ENCODE measurements around the gene SMS. TPM values are rescaled to one million over a fixed set of nuclear protein-coding genes. Genes with fewer than 3 reads are reported as not detected.

SMS gene
- total RNA-seq (2014; rRNA removed; shearing (Covaris generic)), result 168 and 185 TPM in 2 replicates
- polyA plus RNA-seq (2016; fragmentation: Nextera tagmentation; extraction: Ambion mirVana), result 246 and 274 TPM in 2 replicates
- long read RNA-seq, transcript SMS-202 (11 exons, 1,837 nt), result major isoform, 163 of 190 reads
- long read RNA-seq, partial matches to known transcripts, result 23 of 190 reads
- long read RNA-seq, other reads (novel, unspliced or antisense), result 4 of 190 reads

DNA sequence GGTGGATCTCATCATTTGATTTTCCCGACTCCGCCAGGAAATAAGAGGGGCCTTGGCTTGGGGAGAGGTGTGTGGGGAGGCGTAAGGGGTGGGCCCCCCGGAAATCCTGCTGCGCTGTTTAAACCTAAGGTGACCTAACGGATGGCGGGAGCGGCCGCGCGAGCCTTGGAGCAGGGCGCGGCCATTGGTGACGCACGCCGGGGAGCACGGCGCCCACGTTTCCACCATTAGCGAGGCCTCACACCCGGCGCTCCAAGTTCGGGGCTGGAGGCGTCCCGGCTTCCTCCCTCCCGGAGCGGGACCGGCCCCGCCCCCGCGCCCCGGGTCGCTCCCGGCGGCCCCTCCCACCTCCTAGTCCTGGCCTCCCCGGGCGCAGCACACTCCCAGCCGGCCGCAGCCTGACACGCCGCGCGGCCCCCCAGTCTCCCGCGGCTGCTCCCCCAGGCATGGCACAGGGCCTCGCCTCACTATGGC, at the start of gene SMS:
Gene SMS (plus strand): TSS at position 354 of the 474 bp plus-strand sequence. CDS start 116 bp downstream, at position 470.
- Histone ChIP-seq H3K27ac (ENCODE audit: low read depth) (no peak within 1 kb of the TSS), H3F3A (replicated peaks; ENCODE audit: low read depth) (no peaks in the 10 kb centered on the region), H3K27me3 (ENCODE audit: insufficient read depth) (no peaks in the 10 kb centered on the region), H3K4me2 (peak within 1 kb of the TSS; percentile 82), H3K9me2 (ENCODE audit: insufficient read depth) (no peaks in the 10 kb centered on the region), H4K20me1 (replicated peaks; ENCODE audit: insufficient read depth) (peaks cover 5% of the 10 kb centered on the region; the same call in 1 of the 2 replicates), H2AFZ (no peak within 1 kb of the TSS; the same call in 1 of the 2 replicates), H3K36me3 (ENCODE audit: insufficient read depth) (no peaks in the 10 kb centered on the region), H3K4me3 (peak within 1 kb of the TSS; percentile 64), H3K79me2 (replicated peaks; ENCODE audit: insufficient read depth) (peaks cover 43% of the 10 kb centered on the region), H3K4me1 (ENCODE audit: insufficient read depth) (peaks cover 21% of the 10 kb centered on the region)
- no peaks in the 10 kb centered on the region; the same call in 2 of the 3 replicates for H3K9me3 Mint-ChIP-seq
- ATAC-seq (peak; percentile 65), DNase-seq (ENCODE audit: low spot score) (peak; percentile 74)
- peaks cover 11% of the 10 kb centered on the region for H3K36me3 Mint-ChIP-seq (ENCODE audit: low read depth)
- peak within 1 kb of the TSS; percentile 65; the same call in 1 of the 2 replicates for H3K27ac Mint-ChIP-seq
- H3K4me1 Mint-ChIP-seq, result peaks cover 34% of the 10 kb centered on the region
- H3K4me3 Mint-ChIP-seq, result peak within 1 kb of the TSS; percentile 85
- TF ChIP-seq ZNF331 (CRISPR knock-in tag; IDR thresholded peaks at IDR 0.05; ENCODE audit: low read depth) (no peak), JUNB (IDR thresholded peaks at IDR 0.05; ENCODE audit: unreplicated experiment) (no peak), POLR2AphosphoS5 (IDR thresholded peaks at IDR 0.05; ENCODE audit: low read depth) (peak; percentile 62; the same call in 1 of the 2 replicates)
- peaks cover 2% of the 10 kb centered on the region for H3K27me3 Mint-ChIP-seq (ENCODE audit: insufficient read depth, low read depth, poor library complexity)

DNA sequence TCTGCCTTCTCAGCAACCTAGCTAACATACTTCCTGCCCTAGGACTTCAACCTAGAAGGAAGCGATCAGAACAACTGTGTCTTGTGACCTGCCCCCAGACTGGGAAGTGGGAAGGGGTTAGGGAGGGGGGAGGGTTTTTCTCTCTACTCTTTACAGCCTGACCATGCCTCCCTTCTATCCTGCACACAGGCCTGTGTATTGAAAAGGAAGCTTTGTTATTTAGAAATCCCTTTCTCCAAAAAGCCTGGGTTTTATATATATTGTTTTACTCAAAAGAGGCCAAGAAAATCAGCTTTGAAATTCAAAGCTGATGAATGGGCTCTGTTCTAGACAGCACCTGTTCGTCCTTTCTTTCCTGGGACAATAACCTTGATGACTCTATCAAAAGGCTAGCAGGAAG, 35.2 kb upstream of the SMS start:
- Mint-ChIP-seq H3K27me3 (ENCODE audit: insufficient read depth, low read depth, poor library complexity) (no peaks in the 10 kb centered on the region), H3K27ac (peak overlapping the region; percentile 93), H3K36me3 (ENCODE audit: low read depth) (no peaks in the 10 kb centered on the region), H3K4me1 (peaks cover 23% of the 10 kb centered on the region), H3K9me3 (no peaks in the 10 kb centered on the region), H3K4me3 (no peak overlapping the region)
- Histone ChIP-seq H4K20me1 (replicated peaks; ENCODE audit: insufficient read depth) (no peaks in the 10 kb centered on the region), H3K4me2 (no peak overlapping the region; the same call in 1 of the 2 replicates), H3K4me1 (ENCODE audit: insufficient read depth) (peaks cover 18% of the 10 kb centered on the region), H3K36me3 (ENCODE audit: insufficient read depth) (no peaks in the 10 kb centered on the region), H3K9me2 (ENCODE audit: insufficient read depth) (no peaks in the 10 kb centered on the region), H3K27ac (ENCODE audit: low read depth) (peak overlapping the region; percentile 36; the same call in 1 of the 2 replicates), H2AFZ (no peak overlapping the region), H3K79me2 (replicated peaks; ENCODE audit: insufficient read depth) (no peaks in the 10 kb centered on the region), H3K4me3 (no peak overlapping the region), H3F3A (replicated peaks; ENCODE audit: low read depth) (no peaks in the 10 kb centered on the region), H3K27me3 (ENCODE audit: insufficient read depth) (no peaks in the 10 kb centered on the region)
- DNase-seq (ENCODE audit: low spot score) (peak; percentile 47), ATAC-seq (peak; percentile 74)
- no peak for TF ChIP-seq JUNB (IDR thresholded peaks at IDR 0.05; ENCODE audit: unreplicated experiment)
- TF ChIP-seq EZH2phosphoT487 (IDR thresholded peaks at IDR 0.05; ENCODE audit: unreplicated experiment), result no peak
- TF ChIP-seq ZNF114 (CRISPR knock-in tag; IDR thresholded peaks at IDR 0.05), result no peak
- no peak for TF ChIP-seq POLR2AphosphoS5 (IDR thresholded peaks at IDR 0.05; ENCODE audit: low read depth)
- TF ChIP-seq NANOG (IDR thresholded peaks at IDR 0.05; ENCODE audit: borderline replicate concordance), result no peak
- TF ChIP-seq STAT1 (IDR thresholded peaks at IDR 0.05; ENCODE audit: unreplicated experiment), result no peak
- TF ChIP-seq, protein P1, sequence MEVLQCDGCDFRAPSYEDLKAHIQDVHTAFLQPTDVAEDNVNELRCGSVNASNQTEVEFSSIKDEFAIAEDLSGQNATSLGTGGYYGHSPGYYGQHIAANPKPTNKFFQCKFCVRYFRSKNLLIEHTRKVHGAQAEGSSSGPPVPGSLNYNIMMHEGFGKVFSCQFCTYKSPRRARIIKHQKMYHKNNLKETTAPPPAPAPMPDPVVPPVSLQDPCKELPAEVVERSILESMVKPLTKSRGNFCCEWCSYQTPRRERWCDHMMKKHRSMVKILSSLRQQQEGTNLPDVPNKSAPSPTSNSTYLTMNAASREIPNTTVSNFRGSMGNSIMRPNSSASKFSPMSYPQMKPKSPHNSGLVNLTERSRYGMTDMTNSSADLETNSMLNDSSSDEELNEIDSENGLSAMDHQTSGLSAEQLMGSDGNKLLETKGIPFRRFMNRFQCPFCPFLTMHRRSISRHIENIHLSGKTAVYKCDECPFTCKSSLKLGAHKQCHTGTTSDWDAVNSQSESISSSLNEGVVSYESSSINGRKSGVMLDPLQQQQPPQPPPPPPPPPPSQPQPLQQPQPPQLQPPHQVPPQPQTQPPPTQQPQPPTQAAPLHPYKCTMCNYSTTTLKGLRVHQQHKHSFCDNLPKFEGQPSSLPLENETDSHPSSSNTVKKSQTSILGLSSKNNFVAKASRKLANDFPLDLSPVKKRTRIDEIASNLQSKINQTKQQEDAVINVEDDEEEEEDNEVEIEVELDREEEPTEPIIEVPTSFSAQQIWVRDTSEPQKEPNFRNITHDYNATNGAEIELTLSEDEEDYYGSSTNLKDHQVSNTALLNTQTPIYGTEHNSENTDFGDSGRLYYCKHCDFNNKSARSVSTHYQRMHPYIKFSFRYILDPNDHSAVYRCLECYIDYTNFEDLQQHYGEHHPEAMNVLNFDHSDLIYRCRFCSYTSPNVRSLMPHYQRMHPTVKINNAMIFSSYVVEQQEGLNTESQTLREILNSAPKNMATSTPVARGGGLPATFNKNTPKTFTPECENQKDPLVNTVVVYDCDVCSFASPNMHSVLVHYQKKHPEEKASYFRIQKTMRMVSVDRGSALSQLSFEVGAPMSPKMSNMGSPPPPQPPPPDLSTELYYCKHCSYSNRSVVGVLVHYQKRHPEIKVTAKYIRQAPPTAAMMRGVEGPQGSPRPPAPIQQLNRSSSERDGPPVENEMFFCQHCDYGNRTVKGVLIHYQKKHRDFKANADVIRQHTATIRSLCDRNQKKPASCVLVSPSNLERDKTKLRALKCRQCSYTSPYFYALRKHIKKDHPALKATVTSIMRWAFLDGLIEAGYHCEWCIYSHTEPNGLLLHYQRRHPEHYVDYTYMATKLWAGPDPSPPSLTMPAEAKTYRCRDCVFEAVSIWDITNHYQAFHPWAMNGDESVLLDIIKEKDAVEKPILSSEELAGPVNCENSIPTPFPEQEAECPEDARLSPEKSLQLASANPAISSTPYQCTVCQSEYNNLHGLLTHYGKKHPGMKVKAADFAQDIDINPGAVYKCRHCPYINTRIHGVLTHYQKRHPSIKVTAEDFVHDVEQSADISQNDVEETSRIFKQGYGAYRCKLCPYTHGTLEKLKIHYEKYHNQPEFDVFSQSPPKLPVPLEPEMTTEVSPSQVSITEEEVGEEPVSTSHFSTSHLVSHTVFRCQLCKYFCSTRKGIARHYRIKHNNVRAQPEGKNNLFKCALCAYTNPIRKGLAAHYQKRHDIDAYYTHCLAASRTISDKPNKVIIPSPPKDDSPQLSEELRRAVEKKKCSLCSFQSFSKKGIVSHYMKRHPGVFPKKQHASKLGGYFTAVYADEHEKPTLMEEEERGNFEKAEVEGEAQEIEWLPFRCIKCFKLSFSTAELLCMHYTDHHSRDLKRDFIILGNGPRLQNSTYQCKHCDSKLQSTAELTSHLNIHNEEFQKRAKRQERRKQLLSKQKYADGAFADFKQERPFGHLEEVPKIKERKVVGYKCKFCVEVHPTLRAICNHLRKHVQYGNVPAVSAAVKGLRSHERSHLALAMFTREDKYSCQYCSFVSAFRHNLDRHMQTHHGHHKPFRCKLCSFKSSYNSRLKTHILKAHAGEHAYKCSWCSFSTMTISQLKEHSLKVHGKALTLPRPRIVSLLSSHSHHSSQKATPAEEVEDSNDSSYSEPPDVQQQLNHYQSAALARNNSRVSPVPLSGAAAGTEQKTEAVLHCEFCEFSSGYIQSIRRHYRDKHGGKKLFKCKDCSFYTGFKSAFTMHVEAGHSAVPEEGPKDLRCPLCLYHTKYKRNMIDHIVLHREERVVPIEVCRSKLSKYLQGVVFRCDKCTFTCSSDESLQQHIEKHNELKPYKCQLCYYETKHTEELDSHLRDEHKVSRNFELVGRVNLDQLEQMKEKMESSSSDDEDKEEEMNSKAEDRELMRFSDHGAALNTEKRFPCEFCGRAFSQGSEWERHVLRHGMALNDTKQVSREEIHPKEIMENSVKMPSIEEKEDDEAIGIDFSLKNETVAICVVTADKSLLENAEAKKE (CRISPR knock-in tag; IDR thresholded peaks at IDR 0.05), result no peak
- TF ChIP-seq CTCF (conservative IDR thresholded peaks at IDR 0.05; ENCODE audit: low read depth in 2 of 2), result no peak
- TF ChIP-seq ZNF331 (CRISPR knock-in tag; IDR thresholded peaks at IDR 0.05; ENCODE audit: low read depth), result no peak
